A673 (cell line): ENCODE data around the gene ZNF763.

Experiments
- EZH2 ChIP-seq: fragments of 200-600 bp; sonication (generic); IDR thresholded peaks from 2 replicates; pipeline ENCODE4 v1.6.1; 2017; ENCODE audit warnings: borderline replicate concordance, low read depth, mild to moderate bottlenecking, mixed read lengths, antibody characterized with exemption, low read length; ENCODE audit not compliant: poor library complexity, severe bottlenecking
- TF ChIP-seq, protein P1 (sequence below): fragments of 300-800, 200-600 bp; sonication (generic); conservative IDR thresholded peaks from 2 replicates; pipeline ENCODE4 v1.5.1; 2017; ENCODE audit warnings: low read depth, mild to moderate bottlenecking, antibody characterized with exemption, low read length, moderate library complexity, mixed read lengths

GRCh38 chr19:11944656-11945055, 20.2 kb upstream of the ZNF763 start:
- TF ChIP-seq, protein P1, sequence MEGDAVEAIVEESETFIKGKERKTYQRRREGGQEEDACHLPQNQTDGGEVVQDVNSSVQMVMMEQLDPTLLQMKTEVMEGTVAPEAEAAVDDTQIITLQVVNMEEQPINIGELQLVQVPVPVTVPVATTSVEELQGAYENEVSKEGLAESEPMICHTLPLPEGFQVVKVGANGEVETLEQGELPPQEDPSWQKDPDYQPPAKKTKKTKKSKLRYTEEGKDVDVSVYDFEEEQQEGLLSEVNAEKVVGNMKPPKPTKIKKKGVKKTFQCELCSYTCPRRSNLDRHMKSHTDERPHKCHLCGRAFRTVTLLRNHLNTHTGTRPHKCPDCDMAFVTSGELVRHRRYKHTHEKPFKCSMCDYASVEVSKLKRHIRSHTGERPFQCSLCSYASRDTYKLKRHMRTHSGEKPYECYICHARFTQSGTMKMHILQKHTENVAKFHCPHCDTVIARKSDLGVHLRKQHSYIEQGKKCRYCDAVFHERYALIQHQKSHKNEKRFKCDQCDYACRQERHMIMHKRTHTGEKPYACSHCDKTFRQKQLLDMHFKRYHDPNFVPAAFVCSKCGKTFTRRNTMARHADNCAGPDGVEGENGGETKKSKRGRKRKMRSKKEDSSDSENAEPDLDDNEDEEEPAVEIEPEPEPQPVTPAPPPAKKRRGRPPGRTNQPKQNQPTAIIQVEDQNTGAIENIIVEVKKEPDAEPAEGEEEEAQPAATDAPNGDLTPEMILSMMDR, result no peak
- TF ChIP-seq EZH2, result no peak
